ENCODE data around the gene RBMXL3. TPM values are rescaled to one million over a fixed set of nuclear protein-coding genes. Genes with fewer than 3 reads are reported as not detected.
A peak's percentile ranks its signal among the peaks of the same experiment; 100 is the strongest.

Gene RBMXL3
- polyA plus RNA-seq, 3 donors = not detected

GRCh38 chrX:115232933-115233496 lies 43.8 kb downstream of the RBMXL3 start:
- peak overlapping the region in 1 of 2 donors; percentile 51 for H3K4me3 Mint-ChIP-seq

More at GRCh38 chrX:115232933-115233496, 43.8 kb downstream of the RBMXL3 start:
- WGBS (ENCODE audit: insufficient coverage) = no CpG with 5 or more reads among the region's 6 CpGs
- no peaks in the 10 kb centered on the region for H3K9me3 ChIP-seq (replicated peaks in 1 of 2; ENCODE audit: control insufficient read depth in 1 of 2, insufficient read depth in 1 of 2, low read length in 2 of 2)
- TF ChIP-seq CTCF (IDR thresholded peaks at IDR 0.05) = no peak
- H3K27ac ChIP-seq (ENCODE audit: low read depth in 1 of 2, low read length in 2 of 2) = no peak overlapping the region
- peaks cover 24 to 36% (median 33%) of the 10 kb centered on the region in 3 donors for H3K27me3 Mint-ChIP-seq (ENCODE audit: low read depth in 3 of 3)
- H3K9me3 Mint-ChIP-seq = peaks cover 0 to 7% (median 0%) of the 10 kb centered on the region in 7 donors
- H3K79me2 ChIP-seq (ENCODE audit: insufficient read depth, low read length) = no peaks in the 10 kb centered on the region
- H3K27me3 ChIP-seq (ENCODE audit: control insufficient read depth in 2 of 2, insufficient read depth in 2 of 2, low read length in 2 of 2) = peaks cover 28 to 36% of the 10 kb centered on the region in 2 donors
- DNase-seq = no peak
- H3K9ac ChIP-seq (ENCODE audit: insufficient read depth, low read length, poor library complexity, severe bottlenecking) = no peak overlapping the region
- no peaks in the 10 kb centered on the region for H3K36me3 ChIP-seq (replicated peaks in 1 of 2; ENCODE audit: control insufficient read depth in 1 of 2, insufficient read depth in 2 of 2, low read length in 2 of 2)
- H3K4me1 Mint-ChIP-seq = no peaks in the 10 kb centered on the region
- intact Hi-C loops (cut with micrococcal nuclease) = no loop called here
- no peaks in the 10 kb centered on the region for H3K4me1 ChIP-seq (ENCODE audit: control insufficient read depth in 1 of 2, insufficient read depth in 2 of 2, low read length in 2 of 2)
- H3K36me3 Mint-ChIP-seq = no peaks in the 10 kb centered on the region
- H3K4me2 ChIP-seq (replicated peaks; ENCODE audit: extremely low read depth, low read length, poor library complexity, severe bottlenecking) = no peak overlapping the region
- H3K27ac Mint-ChIP-seq = no peak overlapping the region
- H3K4me3 ChIP-seq (replicated peaks in 1 of 3; ENCODE audit: low read depth in 2 of 3, low read length in 3 of 3) = no peak overlapping the region
- no peak overlapping the region for H2AFZ ChIP-seq (ENCODE audit: insufficient read depth, low read depth, low read length, poor library complexity, severe bottlenecking)
- H4K20me1 ChIP-seq (ENCODE audit: insufficient read depth, low read length) = no peaks in the 10 kb centered on the region
